Measurements from ENCODE around the gene NUMB. TPM values are rescaled to one million over a fixed set of nuclear protein-coding genes. Genes with fewer than 3 reads are reported as not detected.

Gene NUMB
- total and polyA plus RNA-seq, 2 of the 13 experiments (the other 11 are each of a cell fraction or from before 2014, with no cell fraction given): 20.3 to 71.1 TPM

DNA sequence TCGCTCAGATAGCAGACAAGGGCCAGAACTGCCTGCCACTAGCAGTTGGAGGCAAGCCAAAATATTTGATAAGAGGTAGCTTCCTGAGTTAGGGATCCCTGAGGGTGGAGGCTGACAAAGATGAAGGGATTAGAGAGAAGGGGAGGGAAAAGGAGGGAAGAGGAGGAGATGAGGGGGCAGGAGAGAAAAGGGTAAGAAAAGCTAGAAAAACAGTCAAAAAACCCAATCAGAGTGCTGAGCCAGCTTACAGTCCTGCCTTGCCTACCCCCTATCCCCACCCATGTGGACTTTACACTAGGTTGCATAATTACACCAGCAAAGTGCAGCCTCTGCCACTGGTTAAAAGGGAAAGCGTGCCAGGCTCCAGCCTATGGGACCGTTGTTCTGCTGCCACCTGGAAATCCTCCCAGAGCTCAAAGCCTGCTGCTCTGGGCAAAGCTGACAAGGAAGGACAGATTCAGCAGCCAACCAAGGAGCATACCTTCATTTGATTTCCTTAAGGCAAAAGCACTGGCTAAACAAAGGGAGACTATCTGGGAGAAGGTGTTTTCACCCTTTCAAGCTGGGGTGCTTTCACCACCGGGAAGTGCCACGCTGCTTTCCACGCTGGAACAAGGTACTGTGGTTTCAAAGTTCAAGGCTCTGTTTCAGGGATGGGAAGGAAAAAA lies 3.8 kb upstream of the NUMB start (continued):
- TF ChIP-seq, protein P1, sequence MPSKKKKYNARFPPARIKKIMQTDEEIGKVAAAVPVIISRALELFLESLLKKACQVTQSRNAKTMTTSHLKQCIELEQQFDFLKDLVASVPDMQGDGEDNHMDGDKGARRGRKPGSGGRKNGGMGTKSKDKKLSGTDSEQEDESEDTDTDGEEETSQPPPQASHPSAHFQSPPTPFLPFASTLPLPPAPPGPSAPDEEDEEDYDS (CRISPR knock-in tag; IDR thresholded peaks at IDR 0.05): peak; percentile 95
- peak; percentile 93 for TF ChIP-seq PHF21A (CRISPR knock-in tag; IDR thresholded peaks at IDR 0.05)
- TF ChIP-seq, protein P2, sequence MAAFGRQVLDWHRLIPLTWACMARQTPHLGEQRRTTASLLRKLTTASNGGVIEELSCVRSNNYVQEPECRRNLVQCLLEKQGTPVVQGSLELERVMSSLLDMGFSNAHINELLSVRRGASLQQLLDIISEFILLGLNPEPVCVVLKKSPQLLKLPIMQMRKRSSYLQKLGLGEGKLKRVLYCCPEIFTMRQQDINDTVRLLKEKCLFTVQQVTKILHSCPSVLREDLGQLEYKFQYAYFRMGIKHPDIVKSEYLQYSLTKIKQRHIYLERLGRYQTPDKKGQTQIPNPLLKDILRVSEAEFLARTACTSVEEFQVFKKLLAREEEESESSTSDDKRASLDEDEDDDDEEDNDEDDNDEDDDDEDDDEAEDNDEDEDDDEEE (CRISPR knock-in tag; IDR thresholded peaks at IDR 0.05): peak; percentile 80; the same call in 1 of the 2 replicates
- TF ChIP-seq KDM4B (CRISPR knock-in tag; IDR thresholded peaks at IDR 0.05): peak; percentile 28; the same call in 1 of the 2 replicates
- TF ChIP-seq, protein P3, sequence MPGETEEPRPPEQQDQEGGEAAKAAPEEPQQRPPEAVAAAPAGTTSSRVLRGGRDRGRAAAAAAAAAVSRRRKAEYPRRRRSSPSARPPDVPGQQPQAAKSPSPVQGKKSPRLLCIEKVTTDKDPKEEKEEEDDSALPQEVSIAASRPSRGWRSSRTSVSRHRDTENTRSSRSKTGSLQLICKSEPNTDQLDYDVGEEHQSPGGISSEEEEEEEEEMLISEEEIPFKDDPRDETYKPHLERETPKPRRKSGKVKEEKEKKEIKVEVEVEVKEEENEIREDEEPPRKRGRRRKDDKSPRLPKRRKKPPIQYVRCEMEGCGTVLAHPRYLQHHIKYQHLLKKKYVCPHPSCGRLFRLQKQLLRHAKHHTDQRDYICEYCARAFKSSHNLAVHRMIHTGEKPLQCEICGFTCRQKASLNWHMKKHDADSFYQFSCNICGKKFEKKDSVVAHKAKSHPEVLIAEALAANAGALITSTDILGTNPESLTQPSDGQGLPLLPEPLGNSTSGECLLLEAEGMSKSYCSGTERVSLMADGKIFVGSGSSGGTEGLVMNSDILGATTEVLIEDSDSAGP (CRISPR knock-in tag; IDR thresholded peaks at IDR 0.05; ENCODE audit: borderline replicate concordance): peak; percentile 86
- no peak for TF ChIP-seq NBN (conservative IDR thresholded peaks at IDR 0.05)
- TF ChIP-seq GLI4 (CRISPR knock-in tag; IDR thresholded peaks at IDR 0.05; ENCODE audit: borderline replicate concordance): no peak
- no peak for TF ChIP-seq ZNF30 (CRISPR knock-in tag; IDR thresholded peaks at IDR 0.05)
- TF ChIP-seq, protein P4, sequence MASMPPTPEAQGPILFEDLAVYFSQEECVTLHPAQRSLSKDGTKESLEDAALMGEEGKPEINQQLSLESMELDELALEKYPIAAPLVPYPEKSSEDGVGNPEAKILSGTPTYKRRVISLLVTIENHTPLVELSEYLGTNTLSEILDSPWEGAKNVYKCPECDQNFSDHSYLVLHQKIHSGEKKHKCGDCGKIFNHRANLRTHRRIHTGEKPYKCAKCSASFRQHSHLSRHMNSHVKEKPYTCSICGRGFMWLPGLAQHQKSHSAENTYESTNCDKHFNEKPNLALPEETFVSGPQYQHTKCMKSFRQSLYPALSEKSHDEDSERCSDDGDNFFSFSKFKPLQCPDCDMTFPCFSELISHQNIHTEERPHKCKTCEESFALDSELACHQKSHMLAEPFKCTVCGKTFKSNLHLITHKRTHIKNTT (CRISPR knock-in tag; IDR thresholded peaks at IDR 0.05): no peak
- peak; percentile 82; the same call in 1 of the 2 replicates for TF ChIP-seq DNMT3B (CRISPR knock-in tag; conservative IDR thresholded peaks at IDR 0.05)
- TF ChIP-seq JARID2 (CRISPR knock-in tag; IDR thresholded peaks at IDR 0.05; ENCODE audit: insufficient replicate concordance): no peak
- TF ChIP-seq, protein P5, sequence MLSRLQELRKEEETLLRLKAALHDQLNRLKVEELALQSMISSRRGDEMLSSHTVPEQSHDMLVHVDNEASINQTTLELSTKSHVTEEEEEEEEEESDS (CRISPR knock-in tag; IDR thresholded peaks at IDR 0.05; ENCODE audit: borderline replicate concordance): no peak
- no peak for TF ChIP-seq YY1 (IDR thresholded peaks at IDR 0.05; ENCODE audit: insufficient read depth, insufficient replicate concordance, low read depth, low read length)
- TF ChIP-seq, protein P6, sequence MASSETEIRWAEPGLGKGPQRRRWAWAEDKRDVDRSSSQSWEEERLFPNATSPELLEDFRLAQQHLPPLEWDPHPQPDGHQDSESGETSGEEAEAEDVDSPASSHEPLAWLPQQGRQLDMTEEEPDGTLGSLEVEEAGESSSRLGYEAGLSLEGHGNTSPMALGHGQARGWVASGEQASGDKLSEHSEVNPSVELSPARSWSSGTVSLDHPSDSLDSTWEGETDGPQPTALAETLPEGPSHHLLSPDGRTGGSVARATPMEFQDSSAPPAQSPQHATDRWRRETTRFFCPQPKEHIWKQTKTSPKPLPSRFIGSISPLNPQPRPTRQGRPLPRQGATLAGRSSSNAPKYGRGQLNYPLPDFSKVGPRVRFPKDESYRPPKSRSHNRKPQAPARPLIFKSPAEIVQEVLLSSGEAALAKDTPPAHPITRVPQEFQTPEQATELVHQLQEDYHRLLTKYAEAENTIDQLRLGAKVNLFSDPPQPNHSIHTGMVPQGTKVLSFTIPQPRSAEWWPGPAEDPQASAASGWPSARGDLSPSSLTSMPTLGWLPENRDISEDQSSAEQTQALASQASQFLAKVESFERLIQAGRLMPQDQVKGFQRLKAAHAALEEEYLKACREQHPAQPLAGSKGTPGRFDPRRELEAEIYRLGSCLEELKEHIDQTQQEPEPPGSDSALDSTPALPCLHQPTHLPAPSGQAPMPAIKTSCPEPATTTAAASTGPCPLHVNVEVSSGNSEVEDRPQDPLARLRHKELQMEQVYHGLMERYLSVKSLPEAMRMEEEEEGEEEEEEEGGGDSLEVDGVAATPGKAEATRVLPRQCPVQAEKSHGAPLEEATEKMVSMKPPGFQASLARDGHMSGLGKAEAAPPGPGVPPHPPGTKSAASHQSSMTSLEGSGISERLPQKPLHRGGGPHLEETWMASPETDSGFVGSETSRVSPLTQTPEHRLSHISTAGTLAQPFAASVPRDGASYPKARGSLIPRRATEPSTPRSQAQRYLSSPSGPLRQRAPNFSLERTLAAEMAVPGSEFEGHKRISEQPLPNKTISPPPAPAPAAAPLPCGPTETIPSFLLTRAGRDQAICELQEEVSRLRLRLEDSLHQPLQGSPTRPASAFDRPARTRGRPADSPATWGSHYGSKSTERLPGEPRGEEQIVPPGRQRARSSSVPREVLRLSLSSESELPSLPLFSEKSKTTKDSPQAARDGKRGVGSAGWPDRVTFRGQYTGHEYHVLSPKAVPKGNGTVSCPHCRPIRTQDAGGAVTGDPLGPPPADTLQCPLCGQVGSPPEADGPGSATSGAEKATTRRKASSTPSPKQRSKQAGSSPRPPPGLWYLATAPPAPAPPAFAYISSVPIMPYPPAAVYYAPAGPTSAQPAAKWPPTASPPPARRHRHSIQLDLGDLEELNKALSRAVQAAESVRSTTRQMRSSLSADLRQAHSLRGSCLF (CRISPR knock-in tag; IDR thresholded peaks at IDR 0.05; ENCODE audit: borderline replicate concordance): no peak
- TF ChIP-seq, protein P7, sequence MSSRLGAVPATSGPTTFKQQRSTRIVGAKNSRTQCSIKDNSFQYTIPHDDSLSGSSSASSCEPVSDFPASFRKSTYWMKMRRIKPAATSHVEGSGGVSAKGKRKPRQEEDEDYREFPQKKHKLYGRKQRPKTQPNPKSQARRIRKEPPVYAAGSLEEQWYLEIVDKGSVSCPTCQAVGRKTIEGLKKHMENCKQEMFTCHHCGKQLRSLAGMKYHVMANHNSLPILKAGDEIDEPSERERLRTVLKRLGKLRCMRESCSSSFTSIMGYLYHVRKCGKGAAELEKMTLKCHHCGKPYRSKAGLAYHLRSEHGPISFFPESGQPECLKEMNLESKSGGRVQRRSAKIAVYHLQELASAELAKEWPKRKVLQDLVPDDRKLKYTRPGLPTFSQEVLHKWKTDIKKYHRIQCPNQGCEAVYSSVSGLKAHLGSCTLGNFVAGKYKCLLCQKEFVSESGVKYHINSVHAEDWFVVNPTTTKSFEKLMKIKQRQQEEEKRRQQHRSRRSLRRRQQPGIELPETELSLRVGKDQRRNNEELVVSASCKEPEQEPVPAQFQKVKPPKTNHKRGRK (CRISPR knock-in tag; IDR thresholded peaks at IDR 0.05): no peak
